MG63 (cell line): ENCODE measurements around the gene NDUFS6. TPM values are rescaled to one million over a fixed set of nuclear protein-coding genes. Genes with fewer than 3 reads are reported as not detected.

ENCODE experiments used
- DNase-seq: peaks from one replicate; pipeline ENCODE4 v3.0.0-alpha.2; 2020
- H3K27me3 ChIP-seq: fragments of 250-450 bp; sonication (Bioruptor Pico); 2 replicates; pipeline ENCODE4 v1.5.1; 2020; ENCODE audit warnings: mild to moderate bottlenecking, moderate library complexity
- H3K36me3 ChIP-seq: fragments of 250-450 bp; sonication (Bioruptor Pico); 2 replicates; pipeline ENCODE4 v1.5.1; 2020; ENCODE audit warnings: mild to moderate bottlenecking, moderate library complexity
- H3K4me3 ChIP-seq: fragments of 250-450 bp; sonication (Bioruptor Pico); 2 replicates; pipeline ENCODE4 v1.5.1; 2020; ENCODE audit warnings: mild to moderate bottlenecking, moderate library complexity
- H3K9me3 ChIP-seq: fragments of 250-450 bp; sonication (Bioruptor Pico); 2 replicates; pipeline ENCODE4 v1.5.1; 2020; ENCODE audit warnings: mild to moderate bottlenecking, moderate library complexity
- total RNA-seq: library from RNA; depleted of rRNA; stranded (reverse); fragments of >200 nt; shearing (Covaris generic); gene quantifications from 2 replicates; pipeline ENCODE4 v1.2.3, GENCODE V29; 2014; ENCODE audit warnings: low replicate concordance; rRNA removed

The NDUFS6 gene
- total RNA-seq = 172 and 215 TPM in 2 replicates

DNA sequence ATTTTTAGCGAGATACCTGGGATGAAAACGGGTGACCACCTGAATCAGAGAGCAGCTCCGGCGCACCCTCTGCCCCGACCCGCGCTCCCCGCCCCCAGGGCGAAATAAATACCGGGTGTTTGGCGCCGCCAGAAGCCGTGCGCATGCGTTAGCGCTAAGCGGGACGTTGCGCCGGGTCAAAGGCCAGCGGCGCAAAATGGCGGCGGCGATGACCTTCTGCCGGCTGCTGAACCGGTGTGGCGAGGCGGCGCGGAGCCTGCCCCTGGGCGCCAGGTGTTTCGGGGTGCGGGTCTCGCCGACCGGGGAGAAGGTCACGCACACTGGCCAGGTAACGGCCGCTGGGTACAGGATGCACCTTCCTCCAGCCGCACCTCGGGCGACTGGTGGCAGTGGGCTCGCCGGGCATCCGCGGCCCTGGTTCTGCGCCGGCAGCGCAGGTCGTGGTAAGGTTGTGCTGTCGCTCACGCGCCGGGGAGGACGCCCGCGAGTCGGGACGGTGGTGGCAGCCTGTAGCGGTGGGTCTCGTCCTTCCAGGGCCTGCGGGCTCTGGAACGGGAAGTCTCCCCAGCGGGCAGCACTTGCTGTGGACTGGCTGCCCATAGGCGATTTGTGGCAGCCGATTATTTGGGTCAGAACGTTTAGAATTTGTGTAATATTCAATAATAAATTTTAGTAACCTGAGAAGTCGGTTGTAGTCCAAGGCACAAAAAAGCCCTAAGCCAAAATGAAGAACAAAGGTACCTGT lies at the start of gene NDUFS6:
Gene NDUFS6 (plus strand): TSS at position 186 of the 745 bp plus-strand sequence. CDS start 11 bp downstream, at position 197.
- peak; percentile 85 for DNase-seq

DNA sequence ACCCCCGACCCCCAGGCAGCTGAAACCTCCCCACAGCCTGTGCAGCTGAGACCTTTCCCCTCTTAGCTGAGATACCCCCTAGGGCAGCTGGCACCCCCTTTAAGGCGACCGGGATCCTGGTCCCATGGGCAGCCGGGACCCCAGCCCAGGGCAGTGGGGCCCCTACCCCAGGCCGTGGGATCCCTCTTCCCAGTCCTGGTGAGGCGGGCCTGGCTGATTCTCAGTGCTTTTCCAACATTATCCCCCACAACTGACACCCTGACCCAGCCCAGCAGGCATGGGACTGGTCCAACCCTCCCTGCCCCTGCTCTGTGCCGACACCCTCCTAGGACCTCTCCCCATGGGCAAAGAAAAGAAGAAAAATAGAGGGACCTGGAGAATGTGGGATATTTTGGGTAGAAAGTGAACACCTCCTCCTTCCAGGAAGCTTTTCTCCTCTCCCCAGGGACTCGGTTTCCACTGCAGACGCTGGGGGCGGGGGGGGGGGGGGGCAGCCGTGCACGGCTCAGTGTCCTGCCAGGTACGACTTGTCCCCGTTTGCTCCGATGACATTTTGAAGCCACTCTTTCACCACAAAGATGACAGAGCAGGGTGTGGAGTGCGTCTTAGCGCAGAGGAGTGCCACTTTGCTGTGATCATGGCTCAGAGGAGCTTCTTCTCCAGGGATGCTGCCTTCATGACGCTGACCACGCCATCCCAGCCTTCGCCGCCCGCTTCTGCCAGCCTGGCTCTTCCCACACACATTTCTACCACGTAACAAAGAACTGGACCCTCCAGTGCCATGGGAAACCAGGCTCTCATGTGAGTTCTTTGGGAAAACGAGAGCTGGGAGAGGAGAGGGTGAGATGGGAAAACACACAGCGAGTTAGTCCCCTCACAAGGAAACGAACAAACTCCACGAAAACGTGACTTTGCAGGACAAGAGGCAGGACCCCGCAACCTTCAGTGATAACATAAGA lies 49.1 kb upstream of the NDUFS6 start:
- Histone ChIP-seq H3K4me3 (no peak overlapping the region), H3K27me3 (peaks cover 2% of the 10 kb centered on the region; the same call in 1 of the 2 replicates), H3K9me3 (0 out of 2 replicates have a peak, but pooled peaks cover 2% of the 10 kb centered on the region), H3K36me3 (no peaks in the 10 kb centered on the region)
- no peak for DNase-seq

More for the DNA sequence above, at the start of gene NDUFS6:
- Histone ChIP-seq H3K27me3 (no peaks in the 10 kb centered on the region), H3K36me3 (peaks cover 74% of the 10 kb centered on the region), H3K4me3 (peak within 1 kb of the TSS; percentile 91), H3K9me3 (peaks cover 5% of the 10 kb centered on the region)

DNA sequence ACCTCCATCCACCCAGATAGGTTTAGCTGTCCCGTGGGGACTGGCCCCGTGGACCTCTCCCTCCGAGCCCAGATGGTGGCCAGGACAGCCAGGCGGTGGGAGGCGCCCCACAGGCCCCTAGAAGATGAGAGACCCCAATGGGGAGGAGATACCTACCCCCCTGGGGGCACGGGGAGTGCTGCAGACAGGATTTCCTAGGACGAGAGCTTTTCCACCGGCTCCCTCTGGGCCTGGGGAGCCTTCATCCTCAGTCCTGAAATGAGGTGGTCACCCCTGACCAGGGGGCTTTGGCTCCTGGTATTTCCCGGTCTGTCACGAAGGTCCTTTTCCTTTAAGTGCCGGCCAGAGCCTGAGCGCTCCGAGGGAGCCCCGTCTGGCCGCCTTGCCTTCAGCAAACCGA lies 48.3 kb upstream of the NDUFS6 start:
- peaks cover 2% of the 10 kb centered on the region; the same call in 1 of the 2 replicates for H3K27me3 ChIP-seq
- H3K4me3 ChIP-seq = no peak overlapping the region
- no peak for DNase-seq
- no peaks in the 10 kb centered on the region for H3K36me3 ChIP-seq
- H3K9me3 ChIP-seq = 0 out of 2 replicates have a peak, but pooled peaks cover 2% of the 10 kb centered on the region

DNA sequence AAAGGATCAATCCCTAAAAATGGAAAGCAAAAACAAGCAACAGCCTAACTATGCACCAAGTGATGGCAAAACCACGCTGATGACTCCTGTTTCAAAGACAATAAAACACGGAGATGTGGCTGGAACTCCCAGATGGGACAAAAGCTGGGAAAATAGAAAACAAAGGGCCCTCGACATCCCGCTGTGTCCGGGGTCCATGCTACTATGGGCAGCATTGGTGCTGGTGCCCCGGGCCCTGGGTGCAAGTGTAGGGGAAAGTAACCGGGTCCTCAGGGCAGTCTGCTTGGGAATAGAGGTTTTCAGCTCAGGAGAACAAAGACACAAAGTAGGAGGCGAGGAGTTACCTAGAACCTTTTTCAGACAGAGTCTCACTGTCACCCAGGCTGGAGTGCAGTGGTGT lies 47.7 kb upstream of the NDUFS6 start:
- peaks cover 5% of the 10 kb centered on the region for H3K9me3 ChIP-seq
- no peak for DNase-seq
- H3K36me3 ChIP-seq = no peaks in the 10 kb centered on the region
- H3K27me3 ChIP-seq = no peaks in the 10 kb centered on the region; the same call in 1 of the 2 replicates
- H3K4me3 ChIP-seq = no peak overlapping the region

DNA sequence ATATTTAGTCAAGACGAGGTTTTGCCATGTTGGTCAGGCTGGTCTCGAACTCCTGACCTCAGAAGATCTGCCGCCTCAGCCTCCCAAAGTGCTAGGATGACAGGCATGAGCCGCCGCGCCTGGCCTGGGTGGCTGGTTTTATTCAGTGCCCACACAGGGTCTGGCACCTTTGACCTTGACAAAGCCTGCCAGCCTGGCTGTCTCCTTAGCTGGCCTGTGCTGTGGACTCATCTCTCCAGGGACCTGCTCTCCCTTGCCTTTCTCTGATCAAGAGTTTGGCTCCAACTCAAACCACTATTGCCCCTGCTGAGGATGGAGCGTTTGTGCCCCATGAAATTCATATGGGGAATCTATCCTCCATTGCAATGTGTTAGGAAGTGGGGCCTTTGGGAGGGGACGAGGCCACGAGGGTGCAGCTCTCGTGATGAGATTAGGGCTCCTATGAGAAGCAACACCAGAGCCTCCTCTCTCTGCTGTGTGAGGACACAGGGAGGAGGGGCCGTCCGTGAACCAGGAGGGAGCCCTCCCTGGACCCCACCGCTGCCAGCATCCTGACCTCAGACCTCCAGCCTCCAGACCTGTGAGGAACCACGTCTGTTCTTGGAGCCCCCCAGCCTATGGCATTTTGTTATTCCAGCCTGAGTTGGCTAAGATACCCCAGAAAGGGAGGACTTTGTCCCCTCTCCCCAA lies 46.5 kb upstream of the NDUFS6 start:
- Histone ChIP-seq H3K36me3 (no peaks in the 10 kb centered on the region), H3K27me3 (no peaks in the 10 kb centered on the region), H3K9me3 (peaks cover 5% of the 10 kb centered on the region), H3K4me3 (no peak overlapping the region)
- no peak for DNase-seq

DNA sequence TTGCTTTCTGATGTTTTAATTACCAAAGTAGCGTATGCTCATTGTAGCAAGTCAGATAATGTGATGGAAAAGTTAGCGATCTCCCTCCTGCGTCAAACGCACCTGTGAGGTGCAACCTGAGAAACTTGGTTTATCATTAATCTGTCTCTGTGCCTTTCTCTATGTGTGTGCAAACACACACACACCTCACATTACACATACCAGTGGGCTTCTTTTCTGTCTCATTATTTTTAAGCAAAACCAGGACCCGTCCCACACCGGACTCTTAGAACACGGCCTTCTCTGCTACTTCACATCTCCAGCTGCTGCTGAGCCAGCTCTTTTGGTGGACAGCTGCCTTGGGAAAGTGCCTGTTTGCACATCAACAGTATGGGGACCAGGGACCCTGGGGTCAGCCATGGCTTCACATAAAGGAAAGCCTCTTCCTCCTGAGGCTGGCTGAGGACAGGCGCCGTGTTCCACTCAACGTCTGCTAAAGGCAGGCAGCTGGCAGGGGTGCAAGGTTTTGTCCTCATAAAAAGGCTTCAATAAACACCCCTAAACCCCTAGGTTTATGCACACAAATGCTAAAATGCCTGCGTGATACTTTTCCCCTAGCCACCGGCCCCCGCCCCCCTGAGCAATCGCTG lies 45.8 kb upstream of the NDUFS6 start:
- H3K4me3 ChIP-seq = no peak overlapping the region
- no peak for DNase-seq
- H3K27me3 ChIP-seq = no peaks in the 10 kb centered on the region
- H3K9me3 ChIP-seq = peaks cover 5% of the 10 kb centered on the region
- H3K36me3 ChIP-seq = no peaks in the 10 kb centered on the region

DNA sequence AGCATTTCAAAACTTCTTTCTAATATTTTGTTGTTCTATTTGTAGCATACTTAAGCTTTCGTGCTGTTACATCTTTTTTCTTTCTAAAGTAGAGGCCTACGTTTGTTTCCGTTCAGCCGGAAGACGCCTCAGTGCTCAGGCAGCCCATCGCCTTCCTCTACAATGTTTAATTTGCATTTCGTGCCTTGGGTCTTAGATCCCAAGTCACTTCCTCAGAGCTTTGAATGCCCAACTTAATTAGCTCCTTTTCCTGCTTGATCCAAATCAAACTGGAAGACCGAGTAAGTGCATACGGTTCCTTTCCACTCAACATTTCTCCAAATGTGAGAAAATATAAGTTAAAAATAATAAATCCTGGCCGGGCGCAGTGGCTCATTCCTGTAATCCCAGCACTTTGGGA lies 44.7 kb upstream of the NDUFS6 start:
- Histone ChIP-seq H3K4me3 (no peak overlapping the region), H3K27me3 (no peaks in the 10 kb centered on the region), H3K9me3 (peaks cover 5% of the 10 kb centered on the region), H3K36me3 (no peaks in the 10 kb centered on the region)
- DNase-seq = no peak

DNA sequence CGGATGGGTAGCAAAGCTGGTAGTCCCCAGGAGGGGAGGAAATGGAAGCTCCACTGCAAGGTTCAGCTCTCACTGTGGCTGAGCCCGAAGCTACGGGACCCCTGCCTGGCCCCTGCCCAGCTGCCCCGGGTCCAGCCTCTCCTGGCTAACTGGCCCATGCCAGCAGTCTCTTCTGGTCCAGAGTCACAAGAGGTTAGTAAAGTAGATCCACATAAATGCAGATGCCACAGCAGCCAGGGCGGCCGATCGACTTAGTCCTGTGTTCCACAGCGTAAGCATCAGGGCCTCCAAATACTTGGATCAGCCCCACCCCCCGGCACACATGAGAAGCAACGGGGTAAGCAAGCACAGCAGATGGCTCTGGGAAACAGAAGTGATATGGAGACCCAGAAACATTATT lies 43.7 kb upstream of the NDUFS6 start:
- DNase-seq = no peak
- no peaks in the 10 kb centered on the region for H3K36me3 ChIP-seq
- H3K4me3 ChIP-seq = no peak overlapping the region
- H3K27me3 ChIP-seq = no peaks in the 10 kb centered on the region
- H3K9me3 ChIP-seq = peaks cover 3% of the 10 kb centered on the region

DNA sequence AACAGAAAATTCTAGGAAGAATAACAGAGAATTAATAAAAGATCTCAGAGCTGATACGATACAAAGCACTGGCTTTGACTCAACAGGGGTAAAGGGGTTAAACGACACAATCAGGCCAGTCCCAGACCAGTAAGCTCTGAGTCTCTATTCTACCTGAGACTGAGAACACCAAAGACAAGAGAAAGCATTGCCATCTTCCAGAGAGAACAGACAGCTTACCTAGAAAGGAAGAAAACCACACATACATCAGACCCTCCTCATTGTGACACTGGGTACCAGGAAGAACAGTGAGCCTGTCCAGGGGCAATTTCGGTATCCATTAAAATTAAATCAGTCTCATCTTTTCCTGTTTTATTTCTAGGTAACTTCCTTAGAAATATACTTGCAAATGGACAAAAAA lies 42.6 kb upstream of the NDUFS6 start:
- Histone ChIP-seq H3K9me3 (peaks cover 3% of the 10 kb centered on the region), H3K27me3 (no peaks in the 10 kb centered on the region), H3K36me3 (no peaks in the 10 kb centered on the region), H3K4me3 (no peak overlapping the region)
- no peak for DNase-seq

DNA sequence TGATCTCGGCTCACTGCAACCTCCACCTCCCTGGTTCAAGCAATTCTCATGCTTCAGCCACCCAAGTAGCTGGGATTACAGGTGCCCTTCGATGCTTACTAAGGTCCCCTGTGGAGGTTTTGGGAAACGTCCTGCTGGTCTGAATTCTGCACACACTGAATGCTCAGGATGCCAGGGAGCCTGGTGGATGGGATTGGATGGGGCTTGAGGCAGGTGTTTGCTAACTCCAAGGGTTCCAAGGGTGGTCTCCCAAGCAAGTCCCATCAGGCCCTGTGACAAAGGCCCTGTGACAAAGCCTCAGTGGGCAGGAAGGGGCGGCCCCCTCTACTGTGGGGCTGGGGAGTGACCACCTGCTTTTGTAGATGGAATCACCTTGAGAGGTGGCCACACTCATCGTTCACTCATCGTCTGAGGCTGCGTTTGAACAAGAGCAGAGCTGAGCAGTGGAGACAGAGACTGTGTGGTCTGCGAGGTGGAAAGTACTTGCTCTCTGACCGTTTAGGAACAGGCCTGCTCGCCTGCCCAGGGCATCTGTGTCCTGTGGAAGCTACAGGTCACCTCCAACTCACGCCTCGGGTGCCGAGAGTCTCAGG lies 41.7 kb upstream of the NDUFS6 start:
- no peak for DNase-seq
- H3K4me3 ChIP-seq = no peak overlapping the region
- peaks cover 3% of the 10 kb centered on the region for H3K9me3 ChIP-seq
- no peaks in the 10 kb centered on the region for H3K36me3 ChIP-seq
- no peaks in the 10 kb centered on the region for H3K27me3 ChIP-seq

DNA sequence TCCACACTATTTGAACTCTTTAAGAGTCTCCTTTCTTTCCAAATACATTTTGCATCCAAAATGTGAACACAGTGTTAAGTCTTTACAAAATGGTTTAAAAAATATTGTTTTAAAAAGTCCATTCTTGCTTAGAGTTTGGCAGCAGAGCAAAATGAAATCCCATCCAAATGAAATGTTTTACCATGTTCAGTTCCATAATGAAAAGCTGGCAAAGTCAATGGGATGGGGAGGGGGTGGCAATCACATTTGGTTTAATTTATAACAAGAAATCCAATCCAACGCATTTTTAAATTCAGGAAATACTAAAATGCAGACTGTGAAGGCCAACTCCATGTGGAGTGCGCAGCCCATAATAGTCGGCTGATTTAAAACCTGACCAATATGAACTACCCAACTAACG lies 41.0 kb upstream of the NDUFS6 start:
- Histone ChIP-seq H3K36me3 (no peaks in the 10 kb centered on the region), H3K27me3 (no peaks in the 10 kb centered on the region), H3K9me3 (peaks cover 3% of the 10 kb centered on the region), H3K4me3 (no peak overlapping the region)
- DNase-seq = no peak

DNA sequence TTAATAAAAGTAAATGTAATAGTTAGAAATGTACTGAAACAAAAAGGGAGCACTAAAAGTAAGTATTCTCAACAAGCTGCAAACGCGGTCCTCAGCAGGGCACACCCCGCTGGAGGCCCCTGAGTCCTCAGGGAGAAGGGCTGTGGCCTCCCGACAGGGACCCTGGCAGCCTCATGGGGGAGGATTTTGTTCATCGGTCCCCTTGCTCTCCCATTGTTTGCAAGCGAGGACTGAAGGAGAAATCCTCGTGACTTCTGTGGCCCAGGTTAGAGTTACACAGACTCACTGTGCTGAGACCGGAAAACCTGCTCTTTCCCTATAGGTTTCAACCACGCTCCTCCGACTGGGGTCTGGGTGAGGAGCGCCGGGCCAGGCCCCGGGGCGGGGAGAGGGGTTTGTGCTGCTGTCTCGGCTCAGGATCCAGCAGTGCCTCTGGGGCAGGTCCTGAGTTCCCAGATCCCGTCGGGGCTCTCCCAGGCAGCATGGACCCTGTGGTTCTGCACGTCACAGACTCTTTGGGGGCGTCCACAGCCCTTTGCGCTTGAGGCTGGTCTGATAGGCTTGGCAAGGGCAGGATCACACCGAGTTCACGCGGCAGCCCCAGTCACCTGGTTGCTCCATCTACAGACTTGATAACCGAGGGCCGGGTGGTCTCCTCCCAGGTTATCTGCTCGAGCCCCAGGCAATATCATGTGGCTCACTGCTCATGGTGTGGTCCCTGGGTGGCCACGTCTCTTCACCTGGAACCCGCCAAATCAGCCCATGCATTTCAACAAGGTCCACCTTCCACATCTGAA lies 40.4 kb upstream of the NDUFS6 start:
- Histone ChIP-seq H3K4me3 (no peak overlapping the region), H3K9me3 (peaks cover 3% of the 10 kb centered on the region), H3K36me3 (no peaks in the 10 kb centered on the region), H3K27me3 (no peaks in the 10 kb centered on the region)
- no peak for DNase-seq

DNA sequence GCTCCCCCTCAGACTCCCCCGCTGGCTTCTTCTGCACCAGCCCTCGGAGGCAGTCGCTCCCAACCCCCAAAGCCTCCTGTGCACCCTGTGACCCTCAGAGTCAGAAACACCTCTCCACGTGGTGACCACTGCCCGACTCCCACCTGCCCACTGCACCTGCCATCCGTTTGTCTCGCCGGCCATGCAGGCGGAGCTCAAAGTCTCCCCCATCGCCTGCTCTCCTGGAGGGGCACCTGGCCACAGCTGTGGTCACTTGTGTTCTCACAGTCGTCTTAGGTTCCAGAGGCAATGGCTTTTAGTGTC lies 39.8 kb upstream of the NDUFS6 start:
- Histone ChIP-seq H3K9me3 (peaks cover 3% of the 10 kb centered on the region), H3K4me3 (no peak overlapping the region), H3K36me3 (no peaks in the 10 kb centered on the region), H3K27me3 (no peaks in the 10 kb centered on the region)
- DNase-seq = no peak

DNA sequence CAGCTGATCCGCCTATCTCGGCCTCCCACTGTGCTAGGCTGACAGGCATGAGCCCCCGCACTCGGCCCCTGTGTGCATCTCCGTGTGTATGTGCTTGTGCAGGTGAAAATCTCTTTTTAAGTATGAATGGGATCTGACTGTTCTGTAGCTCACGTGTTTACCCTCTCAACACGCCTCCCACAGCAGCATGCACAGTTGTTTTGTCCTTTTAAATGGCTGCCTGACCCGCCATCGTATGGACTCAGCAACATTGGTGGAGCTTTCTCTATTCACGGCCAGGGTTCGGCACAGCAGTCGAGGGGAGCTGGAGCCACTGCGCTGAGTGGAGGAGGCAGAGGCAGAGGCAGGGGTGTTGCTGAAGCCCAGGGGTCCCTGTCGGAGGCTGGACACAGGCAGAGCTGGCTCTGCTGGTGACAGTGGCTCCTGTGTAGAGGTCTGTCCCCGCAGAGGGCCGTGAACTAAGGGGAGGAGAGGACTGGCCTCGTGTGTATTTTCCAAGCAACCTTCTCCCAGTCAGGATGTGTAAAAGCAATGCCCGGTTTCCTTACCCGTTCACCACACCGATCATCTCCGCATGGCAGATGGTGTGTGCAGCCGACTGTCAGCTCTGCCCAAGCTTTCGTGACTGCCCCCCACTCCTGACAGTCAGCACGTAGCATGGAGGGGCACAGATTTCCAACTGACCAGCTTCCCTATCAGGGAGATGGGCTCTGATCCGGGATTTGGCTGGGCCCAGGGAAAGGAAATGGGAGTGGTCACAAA lies 38.9 kb upstream of the NDUFS6 start:
- no peak for DNase-seq
- H3K27me3 ChIP-seq = no peaks in the 10 kb centered on the region

More for the DNA sequence above, 38.9 kb upstream of the NDUFS6 start:
- peaks cover 3% of the 10 kb centered on the region for H3K9me3 ChIP-seq
- no peaks in the 10 kb centered on the region for H3K36me3 ChIP-seq
- no peak overlapping the region for H3K4me3 ChIP-seq
